HK-2 (cell line): ENCODE data around the gene R3HDM2.
"Not testable (repeated sequence)": the region's sequence is repeated elsewhere in the genome, so short reads cannot be mapped to it uniquely, and the experiment has no call there.

Experiments
- DNase-seq: peaks from one replicate; pipeline ENCODE4 v3.0.0-alpha.2; 2018; ENCODE audit not compliant: unreplicated experiment

Gene R3HDM2

GRCh38 chr12:57426948-57427347 lies 3.9 kb downstream of the R3HDM2 start:
- not testable (repeated sequence) for DNase-seq

- no peak for DNase-seq
These were observed 10.4 kb downstream of the R3HDM2 start for GRCh38 chr12:57420482-57420881.

GRCh38 chr12:57419495-57419894 lies 11.3 kb downstream of the R3HDM2 start:
- no peak for DNase-seq

GRCh38 chr12:57418255-57418654 lies 12.6 kb downstream of the R3HDM2 start:
- DNase-seq: no peak

- DNase-seq: peak; percentile 15
These were observed 14.5 kb downstream of the R3HDM2 start for GRCh38 chr12:57416039-57416996.

GRCh38 chr12:57415088-57415487 lies 15.8 kb downstream of the R3HDM2 start:
- DNase-seq: no peak

GRCh38 chr12:57414160-57414559 lies 16.7 kb downstream of the R3HDM2 start:
- DNase-seq: not testable (repeated sequence)

- DNase-seq: no peak
These were observed 20.3 kb downstream of the R3HDM2 start for GRCh38 chr12:57410534-57410933.

- no peak for DNase-seq
These were observed 25.7 kb downstream of the R3HDM2 start for GRCh38 chr12:57404966-57405640.

- not testable (repeated sequence) for DNase-seq
These were observed 28.7 kb downstream of the R3HDM2 start for GRCh38 chr12:57402156-57402555.

GRCh38 chr12:57401165-57401564 lies 29.7 kb downstream of the R3HDM2 start:
- DNase-seq: no peak

- DNase-seq: not testable (repeated sequence)
These were observed 31.0 kb downstream of the R3HDM2 start for GRCh38 chr12:57399718-57400463.

- DNase-seq: no peak
These were observed 33.4 kb downstream of the R3HDM2 start for GRCh38 chr12:57397441-57397840.

- DNase-seq: no peak
These were observed 35.7 kb downstream of the R3HDM2 start for GRCh38 chr12:57395121-57395520.

GRCh38 chr12:57390174-57390573 lies 40.7 kb downstream of the R3HDM2 start:
- DNase-seq: no peak

GRCh38 chr12:57389033-57389432 lies 41.8 kb downstream of the R3HDM2 start:
- DNase-seq: no peak

- no peak for DNase-seq
These were observed 42.4 kb downstream of the R3HDM2 start for GRCh38 chr12:57388425-57388824.

GRCh38 chr12:57386187-57386720 lies 44.6 kb downstream of the R3HDM2 start:
- no peak for DNase-seq

GRCh38 chr12:57385586-57385985 lies 45.3 kb downstream of the R3HDM2 start:
- DNase-seq: no peak

GRCh38 chr12:57384478-57384877 lies 46.4 kb downstream of the R3HDM2 start:
- DNase-seq: no peak

GRCh38 chr12:57381693-57382220 lies 49.1 kb downstream of the R3HDM2 start:
- no peak for DNase-seq

GRCh38 chr12:57380300-57380699 lies 50.5 kb downstream of the R3HDM2 start:
- no peak for DNase-seq
